Endothelial cell of umbilical vein (primary cell): ENCODE data around the gene KCTD18. TPM values are rescaled to one million over a fixed set of nuclear protein-coding genes. Genes with fewer than 3 reads are reported as not detected.

Experiments
- BruUV-seq: library from RNA; stranded (reverse); fragments of 400-500 nt; replicated peaks from 2 replicates; lab custom pipeline; 2021; lab: Mats Ljungman, UMichigan
- CTCF ChIA-PET: fragments of 300-600, 350-600 bp; sonication (Branson Sonifier 250); formaldehyde crosslinking; loops from one replicate; lab custom pipeline; 2021; ENCODE audit warnings: antibody characterized with exemption, inconsistent platforms; lab: Charles Lee
- POLR2A ChIA-PET: fragments of 300-600, 350-600 bp; sonication (Branson Sonifier 250); formaldehyde crosslinking; loops from one replicate; lab custom pipeline; 2021; ENCODE audit warnings: antibody characterized with exemption, inconsistent platforms; lab: Charles Lee
- DNase-seq: peaks from one replicate; pipeline ENCODE4 v3.0.0-alpha.2; 2011; ENCODE audit warnings: low read depth, low spot score
- FAIRE-seq: peaks from 2 replicates; lab custom pipeline; 2011; peaks lifted over from hg19 to GRCh38; lab: Jason Lieb, UNC
- H2AFZ ChIP-seq: 2 replicates; pipeline ENCODE4 v1.6.0; 2012; ENCODE audit warnings: low read depth, low read length, control low read depth, inconsistent platforms
- H3K27ac ChIP-seq: 2 replicates; pipeline ENCODE4 v1.5.1; 2011; ENCODE audit warnings: low read depth, mild to moderate bottlenecking, control low read depth, low read length, moderate library complexity; ENCODE audit not compliant: insufficient read depth
- H3K27me3 ChIP-seq, 2 experiments: 2 replicates each; pipeline versions ENCODE4 v1.6.0 to v1.6.1; 2011; ENCODE audit warnings: low read length in 2 of 2, mixed read lengths in 1 of 2; ENCODE audit not compliant: control insufficient read depth in 2 of 2, insufficient read depth in 2 of 2
- H3K36me3 ChIP-seq, 2 experiments: 2 replicates in 1 of 2; 3 replicates in 1 of 2; pipeline ENCODE4 v1.5.1; 2011; ENCODE audit warnings: low read length in 2 of 2, mild to moderate bottlenecking in 1 of 2, moderate library complexity in 1 of 2; ENCODE audit not compliant: control insufficient read depth in 2 of 2, insufficient read depth in 2 of 2; ENCODE audit errors: extremely low read depth in 1 of 2
- H3K4me1 ChIP-seq: 3 replicates; pipeline ENCODE4 v1.5.1; 2011; ENCODE audit warnings: mild to moderate bottlenecking, low read length; ENCODE audit not compliant: control insufficient read depth, insufficient read depth; ENCODE audit errors: extremely low read depth
- H3K4me2 ChIP-seq: 2 replicates; pipeline ENCODE4 v1.6.1; 2011; ENCODE audit warnings: low read length, control low read depth, mixed read lengths; ENCODE audit not compliant: insufficient read depth
- H3K4me3 ChIP-seq, 3 experiments: fragments of 200-600 bp in 1 of 3; sonication (generic), shearing (Covaris generic) in 1 of 3; replicated peaks in 1 of 3; 2 replicates each; pipeline ENCODE4 v1.5.1; 2011 to 2016; ENCODE audit warnings: control low read depth in 3 of 3, low read length in 3 of 3, mild to moderate bottlenecking in 2 of 3, inconsistent platforms in 1 of 3, low read depth in 1 of 3, moderate library complexity in 1 of 3; ENCODE audit not compliant: insufficient read depth in 1 of 3
- H3K79me2 ChIP-seq: 2 replicates; pipeline ENCODE4 v1.6.0; 2012; ENCODE audit warnings: low read length, inconsistent platforms; ENCODE audit not compliant: control insufficient read depth, insufficient read depth
- H3K9ac ChIP-seq: replicated peaks from 2 replicates; pipeline ENCODE3; 2011; ENCODE audit warnings: low read length, control low read depth; ENCODE audit not compliant: insufficient read depth; ENCODE audit errors: extremely low read depth
- H3K9me1 ChIP-seq: replicated peaks from 3 replicates; pipeline ENCODE4 v1.6.0; 2011; ENCODE audit warnings: mild to moderate bottlenecking, low read length; ENCODE audit not compliant: control insufficient read depth, insufficient read depth; ENCODE audit errors: extremely low read depth
- H3K9me3 ChIP-seq: replicated peaks from 2 replicates; pipeline ENCODE4 v1.5.1; 2012; ENCODE audit warnings: low read length, inconsistent platforms; ENCODE audit not compliant: control insufficient read depth, insufficient read depth
- H4K20me1 ChIP-seq: replicated peaks from 2 replicates; pipeline ENCODE3; 2011; ENCODE audit warnings: mild to moderate bottlenecking, low read length; ENCODE audit not compliant: control insufficient read depth, insufficient read depth; ENCODE audit errors: extremely low read depth
- EZH2 ChIP-seq: IDR thresholded peaks from 2 replicates; pipeline ENCODE4 v1.6.1; 2012; ENCODE audit warnings: borderline replicate concordance, low read depth, mild to moderate bottlenecking, moderate library complexity, low read length, inconsistent platforms; ENCODE audit not compliant: severe bottlenecking
- FOS ChIP-seq: IDR thresholded peaks from 2 replicates; pipeline ENCODE4 v1.6.1; 2011; ENCODE audit warnings: mild to moderate bottlenecking, low read length, moderate library complexity, borderline replicate concordance; ENCODE audit not compliant: insufficient read depth
- GATA2 ChIP-seq: IDR thresholded peaks from 2 replicates; pipeline ENCODE4 v1.7.0; 2011; ENCODE audit warnings: low read depth, mild to moderate bottlenecking, moderate library complexity, mixed read lengths, low read length; ENCODE audit not compliant: insufficient read length, insufficient read depth
- JUN ChIP-seq: IDR thresholded peaks from 2 replicates; pipeline ENCODE4 v1.6.1; 2011; ENCODE audit warnings: borderline replicate concordance, low read depth; ENCODE audit not compliant: insufficient read length, insufficient read depth
- MYC ChIP-seq: IDR thresholded peaks from one replicate; pipeline ENCODE4 v1.6.1; 2011; ENCODE audit warnings: mild to moderate bottlenecking, low read depth, low read length
- POLR2A ChIP-seq: IDR thresholded peaks from 2 replicates; pipeline ENCODE4 v1.6.1; 2012; ENCODE audit warnings: low read depth, mild to moderate bottlenecking, control low read depth, low read length
- POLR2AphosphoS5 ChIP-seq: IDR thresholded peaks from 2 replicates; pipeline ENCODE4 v1.6.1; 2012; ENCODE audit warnings: low read depth, mild to moderate bottlenecking, control low read depth, low read length, moderate library complexity; ENCODE audit not compliant: insufficient read depth
- dilution Hi-C: fragments of 300-500 bp; cut with MboI; formaldehyde crosslinking; loops from one replicate; pipeline ENCODE4 v1.15.0; 2019; ENCODE audit warnings: low sequenced_read_pairs; ENCODE audit not compliant: extremely low pct_ligation_motif_present
- intact Hi-C: fragments of 100-400 bp; cut with micrococcal nuclease; formaldehyde crosslinking; loops from one replicate; pipeline ENCODE4 v1.10.0; 2022
- polyA plus RNA-seq, 4 experiments: library from polyadenylated mRNA; depleted of rRNA in 3 of 4; stranded (reverse) in 3 of 4; unstranded in 1 of 4; fragments of >200 nt; gene quantifications; 2 replicates each; pipeline versions ENCODE4 v1.2.1 to v1.2.3, GENCODE V29; 2011 to 2012; ENCODE audit warnings: missing spikeins in 1 of 4
- total RNA-seq: library from RNA; stranded (reverse); gene quantifications from 2 replicates; pipeline ENCODE4 v1.2.3, GENCODE V29; 2021
- TF ChIP-seq, protein P1 (sequence below), 2 donors: IDR thresholded peaks; 1 replicate in 1 of 2; 2 replicates in 1 of 2; pipeline ENCODE4 v1.5.1; 2011; ENCODE audit warnings: low read length in 2 of 2, mild to moderate bottlenecking in 2 of 2, moderate library complexity in 2 of 2, control low read depth in 1 of 2, inconsistent platforms in 1 of 2, low read depth in 1 of 2; ENCODE audit not compliant: insufficient read depth in 1 of 2; ENCODE audit errors: extremely low read depth in 1 of 2
- TF ChIP-seq, protein P2 (sequence below): IDR thresholded peaks from 2 replicates; pipeline ENCODE4 v1.6.1; 2011; ENCODE audit not compliant: insufficient read depth, insufficient read length

The KCTD18 gene
- total and polyA plus RNA-seq, 2 donors (not counting 3 experiments of a cell fraction or from before 2014, with no cell fraction given) = 2.6 to 6.6 TPM

DNA sequence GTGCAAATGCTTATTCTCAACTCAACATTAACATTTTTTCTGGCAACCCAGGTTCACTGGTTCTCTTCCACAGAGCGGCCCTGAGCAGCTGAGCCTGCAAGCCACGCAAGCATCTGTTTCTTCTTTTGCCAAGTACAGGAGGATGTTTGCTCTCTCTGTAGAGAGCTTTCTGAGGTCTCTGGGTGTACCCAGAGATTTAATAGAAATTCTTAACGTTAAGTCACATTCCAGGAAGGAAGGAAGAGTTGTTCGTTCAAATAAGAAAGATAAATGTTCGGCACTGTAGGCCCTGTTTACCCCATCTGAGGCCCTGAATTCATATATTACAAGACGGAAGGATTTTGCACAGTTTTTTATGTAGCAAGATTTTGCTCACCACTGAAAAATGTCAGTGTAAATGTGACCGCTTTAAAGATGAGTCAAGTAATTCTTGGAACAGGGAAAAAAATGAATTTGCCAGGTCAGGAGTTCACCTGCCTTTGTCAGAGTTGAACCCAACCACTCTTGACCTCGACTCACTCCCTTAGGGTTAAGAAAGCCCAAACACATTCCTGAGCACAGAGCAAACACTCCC is 30.1 kb downstream of the KCTD18 start:
- H3K79me2 ChIP-seq = no peaks in the 10 kb centered on the region
- no peak overlapping the region for H3K27ac ChIP-seq
- POLR2A ChIA-PET = no interaction called here
- CTCF ChIA-PET = interaction anchor here (0.6 to 6.5 kb wide), 13 partner anchors 14 to 507 kb away, joined by 3 to 149 read pairs (median 8); partner anchors contain the start of gene SPATS2L
- H4K20me1 ChIP-seq = no peaks in the 10 kb centered on the region
- peaks cover 2 to 5% of the 10 kb centered on the region in 2 experiments for H3K36me3 ChIP-seq
- H2AFZ ChIP-seq = no peak overlapping the region
- no peaks in the 10 kb centered on the region for H3K9me3 ChIP-seq
- H3K27me3 ChIP-seq = no peaks in the 10 kb centered on the region
- BruUV-seq = no TSS peak
- H3K4me1 ChIP-seq = no peaks in the 10 kb centered on the region
- FAIRE-seq (no peak), DNase-seq (no peak)
- intact Hi-C loops (loop anchor here (10.0 kb wide), 1 partner anchor 255 kb away; no protein-coding TSS in a partner anchor), dilution Hi-C loops (no loop called here)
- H3K4me2 ChIP-seq = no peak overlapping the region
- H3K4me3 ChIP-seq = no peak overlapping the region
- H3K9ac ChIP-seq = no peak overlapping the region
- no peak for TF ChIP-seq MYC
- no peak for TF ChIP-seq FOS
- TF ChIP-seq JUN = no peak
- no peak for TF ChIP-seq POLR2AphosphoS5
- TF ChIP-seq, protein P1, sequence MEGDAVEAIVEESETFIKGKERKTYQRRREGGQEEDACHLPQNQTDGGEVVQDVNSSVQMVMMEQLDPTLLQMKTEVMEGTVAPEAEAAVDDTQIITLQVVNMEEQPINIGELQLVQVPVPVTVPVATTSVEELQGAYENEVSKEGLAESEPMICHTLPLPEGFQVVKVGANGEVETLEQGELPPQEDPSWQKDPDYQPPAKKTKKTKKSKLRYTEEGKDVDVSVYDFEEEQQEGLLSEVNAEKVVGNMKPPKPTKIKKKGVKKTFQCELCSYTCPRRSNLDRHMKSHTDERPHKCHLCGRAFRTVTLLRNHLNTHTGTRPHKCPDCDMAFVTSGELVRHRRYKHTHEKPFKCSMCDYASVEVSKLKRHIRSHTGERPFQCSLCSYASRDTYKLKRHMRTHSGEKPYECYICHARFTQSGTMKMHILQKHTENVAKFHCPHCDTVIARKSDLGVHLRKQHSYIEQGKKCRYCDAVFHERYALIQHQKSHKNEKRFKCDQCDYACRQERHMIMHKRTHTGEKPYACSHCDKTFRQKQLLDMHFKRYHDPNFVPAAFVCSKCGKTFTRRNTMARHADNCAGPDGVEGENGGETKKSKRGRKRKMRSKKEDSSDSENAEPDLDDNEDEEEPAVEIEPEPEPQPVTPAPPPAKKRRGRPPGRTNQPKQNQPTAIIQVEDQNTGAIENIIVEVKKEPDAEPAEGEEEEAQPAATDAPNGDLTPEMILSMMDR (IDR thresholded peaks at IDR 0.05; ENCODE audit: extremely low read depth in 1 of 2, insufficient read depth in 1 of 2, low read depth in 1 of 2, low read length in 2 of 2) = no peak
- no peak for TF ChIP-seq GATA2
- TF ChIP-seq EZH2 = no peak
- TF ChIP-seq, protein P2, sequence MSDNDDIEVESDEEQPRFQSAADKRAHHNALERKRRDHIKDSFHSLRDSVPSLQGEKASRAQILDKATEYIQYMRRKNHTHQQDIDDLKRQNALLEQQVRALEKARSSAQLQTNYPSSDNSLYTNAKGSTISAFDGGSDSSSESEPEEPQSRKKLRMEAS = no peak
- no peak for TF ChIP-seq POLR2A
- H3K9me1 ChIP-seq = no peaks in the 10 kb centered on the region
